Cardiac muscle cell (in vitro differentiated cells and primary cell): ENCODE measurements around the gene TEKT5. TPM values are rescaled to one million over a fixed set of nuclear protein-coding genes. Genes with fewer than 3 reads are reported as not detected.

ENCODE experiments used
- DNase-seq, 2 donors: peaks; one replicate each; pipeline versions ENCODE4 v3.0.0 to v3.0.0-alpha.2; 2010 to 2017; ENCODE audit warnings: low read depth in 1 of 2, low spot score in 1 of 2
- H3K27ac ChIP-seq: fragments of 200-600 bp; sonication (generic); 2 replicates; pipeline ENCODE4 v1.5.1; 2016
- H3K27me3 ChIP-seq: fragments of 200-600 bp; sonication (generic); 2 replicates; pipeline ENCODE4 v1.6.0; 2016; ENCODE audit warnings: control low read depth
- H3K36me3 ChIP-seq: fragments of 200-600 bp; sonication (generic); 2 replicates; pipeline ENCODE4 v1.5.1; 2016; ENCODE audit warnings: control low read depth
- H3K4me1 ChIP-seq: fragments of 200-600 bp; sonication (generic); 2 replicates; pipeline ENCODE4 v1.8.1; 2017; ENCODE audit warnings: low read depth, mild to moderate bottlenecking, mixed run types
- H3K4me3 ChIP-seq: fragments of 200-600 bp; sonication (generic); 2 replicates; pipeline ENCODE4 v1.5.1; 2016; ENCODE audit warnings: mild to moderate bottlenecking
- H3K9me3 ChIP-seq: fragments of 200-600 bp; sonication (generic); 2 replicates; pipeline ENCODE4 v1.5.1; 2017; ENCODE audit warnings: low read depth, mild to moderate bottlenecking, control low read depth
- CTCF ChIP-seq: IDR thresholded peaks from 2 replicates; pipeline ENCODE4 v1.5.1; 2012; ENCODE audit warnings: low read depth, mild to moderate bottlenecking, low read length
- polyA plus RNA-seq: library from polyadenylated mRNA; unstranded; fragments of >200 nt; fragmentation: Nextera tagmentation; extraction: Ambion mirVana; gene quantifications from 2 replicates; pipeline ENCODE4 v1.2.1, GENCODE V29; 2016
- total RNA-seq: library from RNA; depleted of rRNA; stranded (reverse); fragments of >200 nt; gene quantifications from 2 replicates; pipeline ENCODE4 v1.2.3, GENCODE V29; 2016

The TEKT5 gene
- total and polyA plus RNA-seq, 2 experiments from 2014 or later: 0.48 TPM

- Histone ChIP-seq H3K9me3 (no peaks in the 10 kb centered on the region), H3K36me3 (no peaks in the 10 kb centered on the region), H3K4me3 (no peak overlapping the region), H3K27me3 (no peaks in the 10 kb centered on the region), H3K4me1 (peaks cover 9% of the 10 kb centered on the region), H3K27ac (no peak overlapping the region)
- no peak for TF ChIP-seq CTCF
- no peak for DNase-seq
These were observed 45.5 kb upstream of the TEKT5 start for GRCh38 chr16:10740000-10740844.

- no peaks in the 10 kb centered on the region for H3K9me3 ChIP-seq
- peaks cover 5% of the 10 kb centered on the region for H3K4me1 ChIP-seq
- TF ChIP-seq CTCF: no peak
- peak in 1 of 2 donors; percentile 74 for DNase-seq
- H3K27ac ChIP-seq: no peak overlapping the region
- no peak overlapping the region for H3K4me3 ChIP-seq
- no peaks in the 10 kb centered on the region for H3K27me3 ChIP-seq
- no peaks in the 10 kb centered on the region for H3K36me3 ChIP-seq
These were observed 43.7 kb upstream of the TEKT5 start for GRCh38 chr16:10738231-10739077.

GRCh38 chr16:10737068-10737625, 42.4 kb upstream of the TEKT5 start:
- no peak overlapping the region for H3K27ac ChIP-seq
- no peaks in the 10 kb centered on the region for H3K4me1 ChIP-seq
- peak; percentile 72 to 80 for DNase-seq
- peak; percentile 90 for TF ChIP-seq CTCF
- H3K27me3 ChIP-seq: no peaks in the 10 kb centered on the region
- no peaks in the 10 kb centered on the region for H3K9me3 ChIP-seq
- H3K4me3 ChIP-seq: no peak overlapping the region
- no peaks in the 10 kb centered on the region for H3K36me3 ChIP-seq

GRCh38 chr16:10731790-10732189, 37.1 kb upstream of the TEKT5 start:
- H3K9me3 ChIP-seq: no peaks in the 10 kb centered on the region
- TF ChIP-seq CTCF: no peak

More at GRCh38 chr16:10731790-10732189, 37.1 kb upstream of the TEKT5 start:
- Histone ChIP-seq H3K36me3 (no peaks in the 10 kb centered on the region), H3K4me3 (no peak overlapping the region), H3K27ac (no peak overlapping the region), H3K4me1 (peaks cover 5% of the 10 kb centered on the region), H3K27me3 (no peaks in the 10 kb centered on the region)
- DNase-seq: no peak
